HG02884 (cell line): Measurements from ENCODE around the gene MANEAL.

ENCODE experiments used
- ATAC-seq: cut with Tn5 transposase; IDR thresholded peaks from one replicate; pipeline ENCODE4 v1.9.1; 2021; ENCODE audit warnings: mild to moderate bottlenecking, moderate library complexity; ENCODE audit not compliant: unreplicated experiment

Gene MANEAL

GRCh38 chr1:37824001-37824400 lies 30.4 kb downstream of the MANEAL start:
- ATAC-seq: no peak

GRCh38 chr1:37825506-37825905 lies 31.9 kb downstream of the MANEAL start:
- no peak for ATAC-seq

GRCh38 chr1:37828410-37829074 lies 34.9 kb downstream of the MANEAL start:
- no peak for ATAC-seq

DNA sequence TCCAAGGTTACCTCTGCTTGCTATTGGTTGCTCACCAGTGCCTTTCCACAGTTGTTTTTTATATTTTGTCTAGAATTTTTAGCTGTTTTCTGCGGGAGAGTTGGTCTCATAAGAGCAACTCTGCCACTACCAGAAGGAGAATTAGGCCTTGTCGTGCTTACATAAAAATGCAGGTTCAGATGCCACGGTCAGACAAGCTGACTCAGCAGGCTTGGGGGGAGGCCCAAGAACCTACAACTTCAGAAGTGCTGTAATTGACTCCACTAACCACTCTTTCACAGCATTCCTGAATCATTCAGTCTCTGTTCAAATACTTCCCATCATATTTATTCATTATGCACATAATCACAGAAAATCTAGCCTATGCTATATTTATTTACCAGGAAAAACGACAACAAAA lies 37.5 kb downstream of the MANEAL start:
- ATAC-seq: no peak

- ATAC-seq: no peak
Observed at GRCh38 chr1:37831809-37832208, 38.2 kb downstream of the MANEAL start.

GRCh38 chr1:37836788-37837187 lies 43.1 kb downstream of the MANEAL start:
- no peak for ATAC-seq

DNA sequence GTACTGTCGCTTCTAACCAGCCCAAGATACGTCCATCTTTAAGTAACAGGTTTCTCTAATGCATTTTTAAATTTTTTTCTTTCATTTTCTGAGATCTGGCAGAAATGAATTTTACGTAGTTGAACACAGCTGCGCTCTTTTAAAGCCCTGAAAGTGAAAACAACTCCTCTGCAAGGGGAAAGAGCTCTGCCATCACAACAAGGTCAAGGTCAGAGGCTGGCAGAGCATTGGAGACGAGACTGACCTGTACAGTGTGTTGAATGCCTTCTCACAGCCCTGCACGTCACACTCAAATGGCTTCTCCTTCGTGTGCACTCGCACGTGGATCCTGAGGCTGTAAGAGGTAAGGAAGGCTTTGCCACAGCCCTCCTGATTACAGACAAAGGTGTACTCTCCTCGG lies 46.0 kb downstream of the MANEAL start:
- ATAC-seq: no peak

DNA sequence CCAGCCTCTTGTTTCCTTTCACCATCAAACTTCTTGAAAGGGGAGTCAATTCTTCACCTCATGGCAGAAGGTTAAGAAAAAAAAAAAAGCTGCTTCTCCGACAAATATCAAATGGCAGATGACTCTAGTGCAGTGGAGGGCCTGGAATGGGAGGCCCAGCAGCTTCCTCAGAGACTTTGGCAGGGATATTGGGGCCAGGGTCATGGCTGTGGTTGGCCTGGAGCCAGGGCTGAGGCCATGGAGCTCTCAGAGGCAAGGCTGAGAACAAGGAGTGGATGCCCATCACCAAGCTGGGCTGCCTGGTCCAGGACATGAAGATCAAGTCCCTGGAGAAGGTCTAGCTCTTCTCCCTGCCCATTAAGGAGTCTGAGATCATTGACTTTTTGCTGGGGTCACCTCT lies 47.1 kb downstream of the MANEAL start:
- ATAC-seq: no peak

GRCh38 chr1:37841652-37842051 lies 48.0 kb downstream of the MANEAL start:
- no peak for ATAC-seq

GRCh38 chr1:37844536-37844935 lies 50.9 kb downstream of the MANEAL start:
- ATAC-seq: no peak

GRCh38 chr1:37845049-37845646 lies 51.5 kb downstream of the MANEAL start:
- no peak for ATAC-seq

GRCh38 chr1:37845786-37846185 lies 52.1 kb downstream of the MANEAL start:
- ATAC-seq: no peak

- ATAC-seq: no peak
Observed at GRCh38 chr1:37846647-37847339, 53.1 kb downstream of the MANEAL start.

DNA sequence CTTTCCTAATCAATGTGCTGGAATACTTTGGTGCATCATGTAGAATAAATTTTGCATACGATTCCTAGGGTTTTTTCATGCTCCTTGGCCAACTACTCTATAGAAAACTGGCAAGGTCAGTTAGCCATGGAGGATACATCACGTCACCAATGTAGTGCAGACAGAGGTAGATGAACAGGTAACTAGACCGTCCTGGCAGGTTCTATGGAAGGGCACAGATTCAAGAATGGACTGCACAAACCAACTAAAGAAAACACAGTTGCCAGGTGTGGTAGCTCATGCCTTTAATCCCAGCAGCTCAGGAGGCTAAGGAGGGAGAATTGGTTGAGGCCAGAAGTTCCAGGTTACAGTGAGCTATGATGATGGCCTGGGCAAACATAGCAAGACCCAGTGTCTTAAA lies 55.8 kb downstream of the MANEAL start:
- no peak for ATAC-seq

DNA sequence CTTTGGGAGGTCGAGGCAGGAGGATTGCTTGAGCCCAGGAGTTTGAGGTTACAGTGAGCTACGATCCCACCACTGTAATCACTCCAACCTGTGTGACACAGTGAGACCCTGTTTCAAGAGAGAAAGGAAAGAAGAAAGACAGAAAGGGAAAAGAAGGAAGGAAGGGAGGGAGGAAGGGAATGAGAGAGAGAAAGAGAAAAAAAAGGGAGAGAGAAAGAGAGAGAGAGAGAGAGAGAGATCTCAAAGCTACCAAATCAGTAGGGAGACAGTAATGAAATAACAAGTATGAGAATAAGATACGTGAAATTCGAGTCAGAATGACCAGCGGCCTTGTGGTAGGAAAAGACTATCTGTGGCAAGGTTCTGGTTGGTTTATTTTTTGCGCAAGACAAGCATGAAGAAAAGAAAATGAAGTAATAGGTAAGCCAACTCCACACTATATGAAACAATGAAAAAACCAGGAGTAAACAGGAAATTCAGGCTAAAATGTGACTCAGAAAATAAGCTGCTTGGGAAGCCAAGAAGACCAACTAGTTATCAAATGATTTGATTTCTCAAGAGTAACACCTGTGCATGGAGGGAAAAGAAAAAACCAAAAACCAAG lies 56.8 kb downstream of the MANEAL start:
- no peak for ATAC-seq
